Measurements from ENCODE around the gene SPATA20. TPM values are rescaled to one million over a fixed set of nuclear protein-coding genes. Genes with fewer than 3 reads are reported as not detected.

The SPATA20 gene
- total RNA-seq, 1 donor from 2014 or later: 52.3 TPM

DNA sequence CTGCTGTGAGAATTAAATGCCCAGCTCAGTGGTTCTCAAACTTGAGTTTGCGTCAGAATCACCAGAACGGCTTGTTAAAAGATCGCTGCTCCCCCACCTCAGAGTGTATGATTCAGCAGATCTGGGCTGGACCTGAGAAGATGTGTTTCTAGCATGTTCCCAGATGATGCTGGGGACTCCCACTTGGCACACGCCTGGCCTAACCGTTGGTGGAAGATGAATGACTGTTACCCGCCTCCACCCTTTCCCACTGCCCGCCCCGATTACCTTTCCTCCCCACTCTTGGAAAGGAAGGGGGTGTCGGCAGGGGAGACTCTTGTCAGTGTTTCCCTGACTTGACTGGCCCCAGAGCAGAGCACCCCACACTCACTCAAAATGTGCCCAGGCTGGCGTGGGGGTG, 58.5 kb downstream of the SPATA20 start:
- no peaks in the 10 kb centered on the region for H3K4me1 Mint-ChIP-seq
- intact Hi-C loops (cut with micrococcal nuclease): no loop called here
- H3K4me3 Mint-ChIP-seq: no peak overlapping the region
- no peak for DNase-seq
- H3K9me3 Mint-ChIP-seq: no peaks in the 10 kb centered on the region
- peaks cover 36% of the 10 kb centered on the region for H3K27me3 Mint-ChIP-seq
- CTCF ChIA-PET: no interaction called here
- TF ChIP-seq, protein P1, sequence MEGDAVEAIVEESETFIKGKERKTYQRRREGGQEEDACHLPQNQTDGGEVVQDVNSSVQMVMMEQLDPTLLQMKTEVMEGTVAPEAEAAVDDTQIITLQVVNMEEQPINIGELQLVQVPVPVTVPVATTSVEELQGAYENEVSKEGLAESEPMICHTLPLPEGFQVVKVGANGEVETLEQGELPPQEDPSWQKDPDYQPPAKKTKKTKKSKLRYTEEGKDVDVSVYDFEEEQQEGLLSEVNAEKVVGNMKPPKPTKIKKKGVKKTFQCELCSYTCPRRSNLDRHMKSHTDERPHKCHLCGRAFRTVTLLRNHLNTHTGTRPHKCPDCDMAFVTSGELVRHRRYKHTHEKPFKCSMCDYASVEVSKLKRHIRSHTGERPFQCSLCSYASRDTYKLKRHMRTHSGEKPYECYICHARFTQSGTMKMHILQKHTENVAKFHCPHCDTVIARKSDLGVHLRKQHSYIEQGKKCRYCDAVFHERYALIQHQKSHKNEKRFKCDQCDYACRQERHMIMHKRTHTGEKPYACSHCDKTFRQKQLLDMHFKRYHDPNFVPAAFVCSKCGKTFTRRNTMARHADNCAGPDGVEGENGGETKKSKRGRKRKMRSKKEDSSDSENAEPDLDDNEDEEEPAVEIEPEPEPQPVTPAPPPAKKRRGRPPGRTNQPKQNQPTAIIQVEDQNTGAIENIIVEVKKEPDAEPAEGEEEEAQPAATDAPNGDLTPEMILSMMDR (IDR thresholded peaks at IDR 0.05): no peak
- POLR2A ChIA-PET: no interaction called here
- no peak for ATAC-seq (ENCODE audit: low read depth)
- H3K36me3 Mint-ChIP-seq (ENCODE audit: low read depth): no peaks in the 10 kb centered on the region
- no peak overlapping the region for H3K27ac Mint-ChIP-seq

Other genes with a start within 250 kb of the SPATA20 start
- gene XYLT2, start 201.0 kb upstream of the SPATA20 start, total RNA-seq: 20.3 and 21.4 TPM in 2 replicates
- 45.0 and 49.2 TPM in 2 replicates for gene MRPL27, start 174.0 kb upstream of the SPATA20 start, total RNA-seq
- 3.1 and 3.6 TPM in 2 replicates for gene EME1, start 173.9 kb upstream of the SPATA20 start, total RNA-seq
- 41.8 and 42.0 TPM in 2 replicates for gene LRRC59, start 149.7 kb upstream of the SPATA20 start, total RNA-seq
- gene ACSF2, start 121.0 kb upstream of the SPATA20 start, total RNA-seq: 16.4 and 17.9 TPM in 2 replicates
- 0.34 and 0.42 TPM in 2 replicates for gene CHAD, start 78.3 kb upstream of the SPATA20 start, total RNA-seq
- 36.2 and 42.2 TPM in 2 replicates for gene RSAD1, start 68.3 kb upstream of the SPATA20 start, total RNA-seq
- gene MYCBPAP, start 38.7 kb upstream of the SPATA20 start, total RNA-seq: 2.1 and 2.3 TPM in 2 replicates
- not detected in 2 replicates for gene EPN3, start 14.4 kb upstream of the SPATA20 start, total RNA-seq
- 0.07 TPM in 1 of 2 replicates, not detected in the other for gene CACNA1G, start 13.5 kb downstream of the SPATA20 start, total RNA-seq
- gene ABCC3, start 87.7 kb downstream of the SPATA20 start, total RNA-seq: 0.20 and 0.88 TPM in 2 replicates
- gene ANKRD40, start 160.7 kb downstream of the SPATA20 start, total RNA-seq: 39.0 and 40.3 TPM in 2 replicates
- 158 and 162 TPM in 2 replicates for gene LUC7L3, start 172.4 kb downstream of the SPATA20 start, total RNA-seq
- 0.42 TPM in 1 of 2 replicates, not detected in the other for gene ANKRD40CL, start 220.3 kb downstream of the SPATA20 start, total RNA-seq